ENCODE measurements around the gene DERL3.

Gene DERL3

DNA sequence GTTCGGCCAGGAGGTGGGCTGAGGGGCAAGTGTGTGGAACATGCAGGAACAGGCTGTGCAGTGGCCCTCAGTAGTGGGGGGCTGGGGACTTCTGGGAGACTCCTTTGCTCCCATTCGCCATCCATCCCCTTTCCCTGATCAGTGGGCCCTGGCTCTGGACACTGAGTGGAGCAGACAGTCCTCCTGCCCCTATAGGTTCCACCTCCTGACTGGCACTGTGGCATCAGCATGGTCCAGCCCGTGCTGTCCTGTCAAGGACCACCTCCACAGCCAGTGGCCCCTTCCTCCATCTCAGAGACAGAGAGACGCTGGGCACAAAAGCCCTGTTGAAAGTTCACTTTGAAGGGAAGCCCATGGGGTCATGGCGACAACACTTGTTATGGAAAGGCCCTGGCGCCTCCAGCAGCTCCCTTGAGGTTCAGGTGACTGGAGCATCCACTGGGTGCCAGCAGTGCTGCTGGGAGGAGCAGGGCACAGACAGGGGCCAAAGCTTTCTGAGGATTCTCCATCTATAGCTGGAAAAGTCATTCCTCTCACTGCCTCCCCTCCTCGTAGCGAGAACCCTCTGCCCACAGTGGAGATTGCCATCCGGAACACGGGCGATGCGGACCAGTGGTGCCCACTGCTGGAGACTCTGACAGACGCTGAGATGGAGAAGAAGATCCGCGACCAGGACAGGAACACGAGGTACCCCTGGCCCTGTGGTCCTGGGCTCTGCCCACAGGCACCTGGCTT is 5.6 kb downstream of the DERL3 start:
- Histone ChIP-seq H3K4me1 (ENCODE audit: control insufficient read depth, insufficient read depth, low read length) (no peaks in the 10 kb centered on the region), H3K4me3 (ENCODE audit: low read depth, low read length) (no peak overlapping the region), H3K27ac (ENCODE audit: extremely low read depth, low read depth, low read length) (no peak overlapping the region), H3K9me3 (ENCODE audit: control insufficient read depth, insufficient read depth, low read depth, low read length) (no peaks in the 10 kb centered on the region), H3K36me3 (ENCODE audit: control insufficient read depth in 2 of 2, insufficient read depth in 1 of 2, low read length in 2 of 2) (peaks cover 8 to 84% of the 10 kb centered on the region in 2 experiments)
- ChIA-PET CTCF (interaction anchor here (0.5 kb wide), 1 partner anchor 64 kb away, joined by 3 read pairs; no protein-coding TSS in a partner anchor), POLR2A (no interaction called here)
- TF ChIP-seq ZNF76 (tag by site-specific recombination; IDR thresholded peaks at IDR 0.05; ENCODE audit: borderline replicate concordance, low read depth) = no peak
- TF ChIP-seq ZNF48 (tag by site-specific recombination; IDR thresholded peaks at IDR 0.05) = no peak
- TF ChIP-seq ZNF114 (tag by site-specific recombination; IDR thresholded peaks at IDR 0.05) = no peak
- no peak for TF ChIP-seq FEZF1 (tag by site-specific recombination; IDR thresholded peaks at IDR 0.05)
- TF ChIP-seq, protein P1, sequence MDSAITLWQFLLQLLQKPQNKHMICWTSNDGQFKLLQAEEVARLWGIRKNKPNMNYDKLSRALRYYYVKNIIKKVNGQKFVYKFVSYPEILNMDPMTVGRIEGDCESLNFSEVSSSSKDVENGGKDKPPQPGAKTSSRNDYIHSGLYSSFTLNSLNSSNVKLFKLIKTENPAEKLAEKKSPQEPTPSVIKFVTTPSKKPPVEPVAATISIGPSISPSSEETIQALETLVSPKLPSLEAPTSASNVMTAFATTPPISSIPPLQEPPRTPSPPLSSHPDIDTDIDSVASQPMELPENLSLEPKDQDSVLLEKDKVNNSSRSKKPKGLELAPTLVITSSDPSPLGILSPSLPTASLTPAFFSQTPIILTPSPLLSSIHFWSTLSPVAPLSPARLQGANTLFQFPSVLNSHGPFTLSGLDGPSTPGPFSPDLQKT (IDR thresholded peaks at IDR 0.05; ENCODE audit: borderline replicate concordance, low read depth, low read length) = no peak
- TF ChIP-seq ZNF548 (tag by site-specific recombination; IDR thresholded peaks at IDR 0.05) = no peak
- no peak for TF ChIP-seq ZNF510 (tag by site-specific recombination; IDR thresholded peaks at IDR 0.05; ENCODE audit: insufficient replicate concordance)
- no peak for TF ChIP-seq SCRT1 (tag by site-specific recombination; IDR thresholded peaks at IDR 0.05; ENCODE audit: borderline replicate concordance)
- TF ChIP-seq, protein P2, sequence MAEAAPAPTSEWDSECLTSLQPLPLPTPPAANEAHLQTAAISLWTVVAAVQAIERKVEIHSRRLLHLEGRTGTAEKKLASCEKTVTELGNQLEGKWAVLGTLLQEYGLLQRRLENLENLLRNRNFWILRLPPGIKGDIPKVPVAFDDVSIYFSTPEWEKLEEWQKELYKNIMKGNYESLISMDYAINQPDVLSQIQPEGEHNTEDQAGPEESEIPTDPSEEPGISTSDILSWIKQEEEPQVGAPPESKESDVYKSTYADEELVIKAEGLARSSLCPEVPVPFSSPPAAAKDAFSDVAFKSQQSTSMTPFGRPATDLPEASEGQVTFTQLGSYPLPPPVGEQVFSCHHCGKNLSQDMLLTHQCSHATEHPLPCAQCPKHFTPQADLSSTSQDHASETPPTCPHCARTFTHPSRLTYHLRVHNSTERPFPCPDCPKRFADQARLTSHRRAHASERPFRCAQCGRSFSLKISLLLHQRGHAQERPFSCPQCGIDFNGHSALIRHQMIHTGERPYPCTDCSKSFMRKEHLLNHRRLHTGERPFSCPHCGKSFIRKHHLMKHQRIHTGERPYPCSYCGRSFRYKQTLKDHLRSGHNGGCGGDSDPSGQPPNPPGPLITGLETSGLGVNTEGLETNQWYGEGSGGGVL (tag by site-specific recombination; IDR thresholded peaks at IDR 0.05) = no peak
- TF ChIP-seq HOXA7 (CRISPR knock-in tag; IDR thresholded peaks at IDR 0.05; ENCODE audit: borderline replicate concordance) = no peak
- TF ChIP-seq ZNF596 (tag by site-specific recombination; IDR thresholded peaks at IDR 0.05) = no peak
- TF ChIP-seq WT1 (tag by site-specific recombination; IDR thresholded peaks at IDR 0.05) = no peak
- no peak for TF ChIP-seq KLF1 (tag by site-specific recombination; IDR thresholded peaks at IDR 0.05)
- TF ChIP-seq KLF10 (tag by site-specific recombination; IDR thresholded peaks at IDR 0.05) = no peak
- no peak for TF ChIP-seq BCL11B (tag by site-specific recombination; IDR thresholded peaks at IDR 0.05; ENCODE audit: low read depth)
- TF ChIP-seq MZF1 (tag by site-specific recombination; IDR thresholded peaks at IDR 0.05; ENCODE audit: borderline replicate concordance) = no peak
- no peak for TF ChIP-seq ZFP37 (tag by site-specific recombination; IDR thresholded peaks at IDR 0.05)

DNA sequence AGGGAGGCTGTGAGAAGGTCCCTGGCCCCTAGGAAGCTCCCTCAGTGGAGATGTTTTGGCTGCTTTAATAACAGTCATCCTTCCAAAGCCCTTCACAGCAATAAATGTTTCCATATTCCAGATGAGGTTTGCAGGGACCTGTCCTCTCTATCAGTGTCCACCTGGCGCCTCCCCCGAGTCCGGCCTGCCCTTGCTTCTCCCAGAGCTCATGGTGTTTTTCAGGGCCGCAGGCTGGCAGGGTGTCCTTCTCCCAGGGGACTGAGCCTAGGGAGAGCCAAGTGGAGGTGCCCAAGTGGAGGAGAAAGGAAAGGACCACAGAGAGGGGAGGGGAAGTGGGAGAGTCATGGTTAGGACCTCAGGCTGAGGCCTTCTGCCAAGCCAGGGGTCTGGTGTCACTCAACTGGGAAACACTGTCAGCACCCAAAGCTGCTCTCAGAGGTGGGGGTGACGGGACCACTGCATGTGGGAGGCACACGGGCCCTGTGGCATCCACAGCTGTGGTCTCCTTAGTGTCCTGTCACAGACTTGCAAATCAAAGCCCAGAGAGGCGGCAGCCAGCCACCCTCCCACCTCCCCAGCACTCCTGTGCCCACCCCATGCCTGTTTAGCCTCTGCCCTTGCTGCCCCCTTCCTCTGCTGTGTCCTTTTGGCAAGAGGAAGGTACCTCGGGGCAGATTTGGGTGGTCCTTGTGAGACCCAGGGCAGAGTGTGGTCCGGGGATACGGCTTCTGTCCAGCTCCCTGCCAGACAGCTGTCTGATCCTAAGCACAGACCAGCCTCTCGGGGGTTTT is 6.4 kb downstream of the DERL3 start:
- no peak overlapping the region for H3K27ac ChIP-seq (ENCODE audit: extremely low read depth, low read depth, low read length)
- H3K9me3 ChIP-seq (ENCODE audit: control insufficient read depth, insufficient read depth, low read depth, low read length) = no peaks in the 10 kb centered on the region
- no peaks in the 10 kb centered on the region for H3K4me1 ChIP-seq (ENCODE audit: control insufficient read depth, insufficient read depth, low read length)
- H3K4me3 ChIP-seq (ENCODE audit: low read depth, low read length) = no peak overlapping the region
- ChIA-PET POLR2A (no interaction called here), CTCF (interaction anchor here (0.7 kb wide), 1 partner anchor 17 kb away, joined by 3 read pairs; no protein-coding TSS in a partner anchor)
- peaks cover 8 to 87% of the 10 kb centered on the region in 2 experiments for H3K36me3 ChIP-seq (ENCODE audit: control insufficient read depth in 2 of 2, insufficient read depth in 1 of 2, low read length in 2 of 2)
- TF ChIP-seq ZNF530 (tag by site-specific recombination; IDR thresholded peaks at IDR 0.05; ENCODE audit: low read depth) = no peak
- TF ChIP-seq ZNF423 (tag by site-specific recombination; IDR thresholded peaks at IDR 0.05) = no peak
- no peak for TF ChIP-seq ZSCAN30 (tag by site-specific recombination; IDR thresholded peaks at IDR 0.05)
- TF ChIP-seq, protein P1 (IDR thresholded peaks at IDR 0.05; ENCODE audit: borderline replicate concordance, low read depth, low read length) = no peak
- TF ChIP-seq ZFP3 (tag by site-specific recombination; IDR thresholded peaks at IDR 0.05; ENCODE audit: low read depth) = no peak
- TF ChIP-seq ZBTB17 (tag by site-specific recombination; IDR thresholded peaks at IDR 0.05) = no peak
- no peak for TF ChIP-seq SCRT2 (tag by site-specific recombination; IDR thresholded peaks at IDR 0.05)
- no peak for TF ChIP-seq ZNF776 (tag by site-specific recombination; IDR thresholded peaks at IDR 0.05; ENCODE audit: borderline replicate concordance)
- no peak for TF ChIP-seq ZNF169 (tag by site-specific recombination; IDR thresholded peaks at IDR 0.05)
- no peak for TF ChIP-seq ZNF670 (tag by site-specific recombination; IDR thresholded peaks at IDR 0.05; ENCODE audit: low read depth)
- no peak for TF ChIP-seq MYNN (tag by site-specific recombination; IDR thresholded peaks at IDR 0.05; ENCODE audit: borderline replicate concordance)
- TF ChIP-seq, protein P3, sequence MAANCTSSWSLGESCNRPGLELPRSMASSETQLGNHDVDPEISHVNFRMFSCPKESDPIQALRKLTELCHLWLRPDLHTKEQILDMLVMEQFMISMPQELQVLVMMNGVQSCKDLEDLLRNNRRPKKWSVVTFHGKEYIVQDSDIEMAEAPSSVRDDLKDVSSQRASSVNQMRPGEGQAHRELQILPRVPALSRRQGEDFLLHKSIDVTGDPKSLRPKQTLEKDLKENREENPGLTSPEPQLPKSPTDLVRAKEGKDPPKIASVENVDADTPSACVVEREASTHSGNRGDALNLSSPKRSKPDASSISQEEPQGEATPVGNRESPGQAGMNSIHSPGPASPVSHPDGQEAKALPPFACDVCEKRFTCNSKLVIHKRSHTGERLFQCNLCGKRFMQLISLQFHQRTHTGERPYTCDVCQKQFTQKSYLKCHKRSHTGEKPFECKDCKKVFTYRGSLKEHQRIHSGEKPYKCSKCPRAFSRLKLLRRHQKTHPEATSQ (tag by site-specific recombination; IDR thresholded peaks at IDR 0.05) = no peak
- no peak for TF ChIP-seq ZNF266 (tag by site-specific recombination; IDR thresholded peaks at IDR 0.05; ENCODE audit: low read depth)

Data from HEK293 (cell line).